Chondrocyte (in vitro differentiated cells): ENCODE results near the gene SERGEF. TPM values are rescaled to one million over a fixed set of nuclear protein-coding genes. Genes with fewer than 3 reads are reported as not detected.

Experiments
- DNase-seq: peaks from one replicate; pipeline ENCODE4 v3.0.0; 2021; ENCODE audit warnings: mixed read lengths, low spot score
- H3K27ac Mint-ChIP-seq: one replicate; pipeline ENCODE4 v1.8.0; 2021; ENCODE audit warnings: mild to moderate bottlenecking, moderate library complexity, mixed read lengths; ENCODE audit not compliant: unreplicated experiment
- H3K27me3 Mint-ChIP-seq: 2 replicates; pipeline ENCODE4 v1.8.0; 2021; ENCODE audit warnings: low read depth, mixed read lengths
- H3K36me3 Mint-ChIP-seq: 2 replicates; pipeline ENCODE4 v1.8.0; 2021; ENCODE audit warnings: low read depth, mixed read lengths
- H3K4me1 Mint-ChIP-seq: 2 replicates; pipeline ENCODE4 v1.8.0; 2021; ENCODE audit warnings: low read depth, mild to moderate bottlenecking, mixed read lengths
- H3K4me3 Mint-ChIP-seq: one replicate; pipeline ENCODE4 v1.8.0; 2021; ENCODE audit warnings: mild to moderate bottlenecking, moderate library complexity, mixed read lengths; ENCODE audit not compliant: unreplicated experiment
- H3K9me3 Mint-ChIP-seq: 2 replicates; pipeline ENCODE4 v1.8.0; 2021; ENCODE audit warnings: low read depth, mixed read lengths
- total RNA-seq: library from RNA; stranded (reverse); gene quantifications from 3 replicates; pipeline ENCODE4 v1.2.1, GENCODE V29; 2021
- TF ChIP-seq, protein P1 (sequence below): fragments of 200-600 bp; sonication (generic); IDR thresholded peaks from 2 replicates; pipeline ENCODE4 v1.5.0; 2021; ENCODE audit warnings: antibody characterized with exemption, mild to moderate bottlenecking, moderate library complexity

SERGEF gene
- total RNA-seq, 1 donor from 2014 or later: 37.6 TPM

- TF ChIP-seq, protein P1, sequence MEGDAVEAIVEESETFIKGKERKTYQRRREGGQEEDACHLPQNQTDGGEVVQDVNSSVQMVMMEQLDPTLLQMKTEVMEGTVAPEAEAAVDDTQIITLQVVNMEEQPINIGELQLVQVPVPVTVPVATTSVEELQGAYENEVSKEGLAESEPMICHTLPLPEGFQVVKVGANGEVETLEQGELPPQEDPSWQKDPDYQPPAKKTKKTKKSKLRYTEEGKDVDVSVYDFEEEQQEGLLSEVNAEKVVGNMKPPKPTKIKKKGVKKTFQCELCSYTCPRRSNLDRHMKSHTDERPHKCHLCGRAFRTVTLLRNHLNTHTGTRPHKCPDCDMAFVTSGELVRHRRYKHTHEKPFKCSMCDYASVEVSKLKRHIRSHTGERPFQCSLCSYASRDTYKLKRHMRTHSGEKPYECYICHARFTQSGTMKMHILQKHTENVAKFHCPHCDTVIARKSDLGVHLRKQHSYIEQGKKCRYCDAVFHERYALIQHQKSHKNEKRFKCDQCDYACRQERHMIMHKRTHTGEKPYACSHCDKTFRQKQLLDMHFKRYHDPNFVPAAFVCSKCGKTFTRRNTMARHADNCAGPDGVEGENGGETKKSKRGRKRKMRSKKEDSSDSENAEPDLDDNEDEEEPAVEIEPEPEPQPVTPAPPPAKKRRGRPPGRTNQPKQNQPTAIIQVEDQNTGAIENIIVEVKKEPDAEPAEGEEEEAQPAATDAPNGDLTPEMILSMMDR: peak; percentile 83
- DNase-seq: no peak
- Mint-ChIP-seq H3K27me3 (no peaks in the 10 kb centered on the region), H3K4me1 (no peaks in the 10 kb centered on the region), H3K4me3 (no peak overlapping the region), H3K9me3 (no peaks in the 10 kb centered on the region), H3K36me3 (peaks cover 6% of the 10 kb centered on the region), H3K27ac (no peak overlapping the region)
Observed at GRCh38 chr11:17978553-17979287, 34.1 kb downstream of the SERGEF start.

DNA sequence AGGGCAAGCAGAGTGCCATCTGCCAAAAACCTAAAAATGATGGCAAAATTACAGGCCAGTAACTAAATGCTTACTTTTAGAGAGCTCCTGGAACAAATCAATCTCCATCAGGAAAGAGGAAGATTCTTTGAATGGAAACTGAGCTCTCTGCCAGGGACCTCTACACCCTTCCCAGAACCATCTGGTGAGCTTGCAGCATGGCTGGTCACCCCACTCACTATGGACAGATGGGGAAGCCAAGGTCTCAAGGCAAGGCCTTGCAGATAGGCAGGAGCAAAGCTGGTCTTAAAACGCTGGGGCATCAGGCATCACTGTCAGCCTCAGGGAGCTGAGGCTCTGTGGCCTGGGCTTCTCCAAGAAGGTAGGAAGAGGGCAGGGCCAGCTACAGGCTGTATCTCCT is 36.2 kb downstream of the SERGEF start:
- TF ChIP-seq, protein P1: no peak
- Mint-ChIP-seq H3K4me1 (peaks cover 9% of the 10 kb centered on the region), H3K27ac (no peak overlapping the region), H3K4me3 (no peak overlapping the region), H3K36me3 (peaks cover 13% of the 10 kb centered on the region), H3K27me3 (no peaks in the 10 kb centered on the region), H3K9me3 (peaks cover 2% of the 10 kb centered on the region)
- DNase-seq: no peak

- Mint-ChIP-seq H3K36me3 (peaks cover 19% of the 10 kb centered on the region), H3K4me1 (peaks cover 9% of the 10 kb centered on the region), H3K9me3 (peaks cover 6% of the 10 kb centered on the region), H3K27me3 (no peaks in the 10 kb centered on the region), H3K4me3 (no peak overlapping the region), H3K27ac (no peak overlapping the region)
- TF ChIP-seq, protein P1: no peak
- DNase-seq: no peak
Observed at GRCh38 chr11:17974246-17974645, 38.6 kb downstream of the SERGEF start.

DNA sequence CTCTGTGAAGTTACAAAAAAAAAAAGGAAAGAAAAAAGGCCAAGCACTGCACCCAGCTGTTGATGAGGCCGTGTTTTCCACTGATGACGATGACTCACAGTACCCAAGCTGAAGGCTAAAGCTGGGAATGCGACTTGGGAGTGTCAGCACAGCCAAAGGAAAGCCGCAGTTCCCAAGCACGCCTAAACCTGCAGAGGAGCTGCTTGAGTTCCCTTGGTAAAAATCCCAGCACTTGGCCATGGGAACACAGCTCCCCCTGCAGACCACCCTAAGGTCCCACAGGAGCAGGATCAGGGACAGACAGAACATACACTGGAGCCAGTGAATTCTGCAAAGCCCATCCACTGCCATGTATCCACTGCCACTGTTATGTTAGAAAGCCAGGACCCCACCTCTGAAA is 39.9 kb downstream of the SERGEF start:
- Mint-ChIP-seq H3K27ac (peak overlapping the region; percentile 73), H3K4me3 (no peak overlapping the region), H3K4me1 (peaks cover 9% of the 10 kb centered on the region), H3K27me3 (no peaks in the 10 kb centered on the region), H3K36me3 (peaks cover 16% of the 10 kb centered on the region), H3K9me3 (peaks cover 6% of the 10 kb centered on the region)
- TF ChIP-seq, protein P1: peak; percentile 82
- DNase-seq: no peak

GRCh38 chr11:17968206-17968605 is 44.6 kb downstream of the SERGEF start:
- peaks cover 25% of the 10 kb centered on the region for H3K36me3 Mint-ChIP-seq
- no peak overlapping the region for H3K27ac Mint-ChIP-seq
- DNase-seq: no peak
- TF ChIP-seq, protein P1: no peak
- H3K27me3 Mint-ChIP-seq: no peaks in the 10 kb centered on the region
- H3K4me1 Mint-ChIP-seq: peaks cover 6% of the 10 kb centered on the region
- H3K9me3 Mint-ChIP-seq: peaks cover 6% of the 10 kb centered on the region
- no peak overlapping the region for H3K4me3 Mint-ChIP-seq
